Measurements from ENCODE around the gene FAM20C. TPM values are rescaled to one million over a fixed set of nuclear protein-coding genes. Genes with fewer than 3 reads are reported as not detected.

FAM20C gene
- polyA plus RNA-seq, 3 donors, result 66.1 to 85.7 (median 66.3) TPM

DNA sequence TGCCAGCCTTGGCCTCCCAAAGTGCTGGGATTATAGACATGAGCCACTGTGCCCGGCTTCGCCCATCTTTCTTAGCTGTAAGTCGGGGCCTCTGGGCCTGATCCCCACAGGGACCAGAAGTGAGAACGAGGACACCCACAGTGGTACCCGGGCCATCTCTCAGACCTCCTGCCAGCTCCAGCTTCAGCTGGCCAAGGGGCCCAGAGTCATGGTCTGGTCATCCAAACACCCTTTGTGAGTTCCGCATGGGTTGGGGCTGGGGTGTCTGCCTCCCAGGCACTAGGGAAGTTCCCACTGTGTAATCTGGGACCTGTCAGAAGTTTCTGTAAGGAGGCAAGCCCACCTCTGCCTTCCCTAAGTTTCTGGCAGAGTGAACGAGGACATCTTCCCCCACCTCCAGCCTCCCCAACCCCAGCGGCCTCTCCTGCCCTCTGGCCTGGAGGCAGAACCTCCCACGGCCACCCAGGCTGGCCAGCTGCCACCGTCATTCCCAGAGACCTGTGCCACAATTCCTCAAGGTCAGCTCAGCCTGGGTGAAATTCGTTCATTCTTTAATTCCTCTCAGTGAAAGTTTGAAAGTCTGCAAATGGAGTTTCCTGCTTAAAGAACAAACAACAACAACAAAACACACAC, 78.1 kb downstream of the FAM20C start:
- DNase-seq (ENCODE audit: extremely low read depth in 1 of 11, low read depth in 9 of 11, low spot score in 4 of 11), result no peak

DNA sequence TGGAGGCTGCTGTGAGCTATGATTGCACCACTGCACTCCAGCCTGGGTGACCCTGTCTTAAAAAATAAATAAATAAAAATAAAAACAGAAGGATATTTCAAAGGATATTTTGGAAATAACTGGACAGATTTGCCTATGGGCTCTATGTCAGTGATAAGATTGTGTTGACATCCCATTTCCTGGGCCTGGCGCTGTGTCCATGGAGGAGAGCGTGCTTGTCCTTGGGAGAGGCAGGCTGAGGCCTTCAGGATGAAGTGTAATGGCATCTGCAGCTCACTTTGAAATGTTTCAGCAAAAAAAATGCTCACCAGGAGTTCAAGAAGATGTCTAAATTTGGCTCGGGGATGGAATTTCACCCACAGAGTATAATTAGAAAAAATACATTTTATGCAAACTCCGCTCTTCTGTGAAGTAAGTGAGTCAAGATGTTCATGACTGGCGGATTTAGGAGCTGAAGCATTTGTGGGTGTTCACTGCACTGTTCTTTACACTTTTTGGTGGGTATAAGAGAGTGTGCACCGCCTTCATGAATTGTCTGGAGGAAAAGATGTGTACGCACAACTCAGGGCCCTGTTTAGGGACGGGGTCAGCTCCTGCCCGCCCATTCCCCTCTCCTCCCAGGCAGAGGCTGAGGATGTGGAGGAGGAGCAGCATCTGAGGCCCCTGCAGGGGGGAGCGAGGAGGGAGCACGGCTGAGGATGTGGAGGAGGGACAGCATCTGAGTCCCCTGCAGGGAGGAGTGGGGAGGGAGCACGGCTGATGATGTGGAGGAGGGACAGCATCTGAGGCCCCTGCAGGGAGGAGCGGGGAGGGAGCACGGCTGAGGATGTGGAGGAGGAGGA, 79.1 kb downstream of the FAM20C start:
- DNase-seq (ENCODE audit: extremely low read depth in 1 of 11, low read depth in 9 of 11, low spot score in 4 of 11), result no peak

DNA sequence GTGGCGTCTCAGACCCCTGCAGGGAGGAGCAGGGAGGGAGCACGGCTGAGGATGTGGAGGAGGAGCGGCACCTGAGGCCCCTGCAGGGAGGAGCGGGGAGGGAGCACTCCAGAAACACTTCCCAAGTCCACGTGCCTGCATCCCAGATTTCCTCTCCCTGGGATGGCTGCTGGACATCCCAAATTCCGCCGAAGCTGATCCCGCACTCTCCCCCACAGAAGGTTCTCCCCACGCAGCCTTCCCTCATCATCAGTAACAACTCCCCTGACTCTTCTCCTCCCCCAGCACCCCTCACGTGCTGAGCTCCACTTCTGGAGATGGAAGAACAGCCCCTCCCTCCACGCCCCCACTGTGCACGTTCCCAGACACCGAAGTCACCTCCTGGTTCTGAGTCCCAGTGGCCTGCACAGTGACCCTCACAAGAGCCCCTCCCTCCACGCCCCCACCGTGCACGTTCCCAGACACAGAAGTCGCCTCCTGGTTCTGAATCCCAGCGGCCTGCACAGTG, 79.8 kb downstream of the FAM20C start:
- no peak for DNase-seq (ENCODE audit: extremely low read depth in 1 of 11, low read depth in 9 of 11, low spot score in 4 of 11)

- DNase-seq (ENCODE audit: extremely low read depth in 1 of 11, low read depth in 9 of 11, low spot score in 4 of 11), result no peak
These were observed 80.3 kb downstream of the FAM20C start for GRCh38 chr7:272631-273030.

DNA sequence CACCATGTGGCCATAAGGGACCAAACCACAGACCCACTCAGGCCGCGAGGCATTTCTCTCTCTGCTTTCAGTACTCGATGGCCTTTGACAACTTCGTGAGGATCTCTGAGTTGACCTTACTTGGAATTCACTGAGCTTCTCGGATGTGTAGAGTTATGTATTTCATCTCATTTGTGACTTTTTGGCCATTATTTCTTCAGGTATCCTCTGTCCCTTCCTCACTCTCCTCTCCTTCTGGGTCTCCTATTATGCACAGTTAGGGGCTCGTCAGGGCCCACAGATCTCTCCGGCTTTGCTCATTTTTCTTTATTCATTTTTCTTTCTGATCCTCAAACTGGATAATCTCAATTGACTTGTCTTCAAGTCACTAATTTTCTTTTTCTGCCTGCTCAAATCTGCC, 81.0 kb downstream of the FAM20C start:
- no peak for DNase-seq (ENCODE audit: extremely low read depth in 1 of 11, low read depth in 9 of 11, low spot score in 4 of 11)

- DNase-seq (ENCODE audit: extremely low read depth in 1 of 11, low read depth in 9 of 11, low spot score in 4 of 11), result no peak
These were observed 81.9 kb downstream of the FAM20C start for GRCh38 chr7:274266-274665.

DNA sequence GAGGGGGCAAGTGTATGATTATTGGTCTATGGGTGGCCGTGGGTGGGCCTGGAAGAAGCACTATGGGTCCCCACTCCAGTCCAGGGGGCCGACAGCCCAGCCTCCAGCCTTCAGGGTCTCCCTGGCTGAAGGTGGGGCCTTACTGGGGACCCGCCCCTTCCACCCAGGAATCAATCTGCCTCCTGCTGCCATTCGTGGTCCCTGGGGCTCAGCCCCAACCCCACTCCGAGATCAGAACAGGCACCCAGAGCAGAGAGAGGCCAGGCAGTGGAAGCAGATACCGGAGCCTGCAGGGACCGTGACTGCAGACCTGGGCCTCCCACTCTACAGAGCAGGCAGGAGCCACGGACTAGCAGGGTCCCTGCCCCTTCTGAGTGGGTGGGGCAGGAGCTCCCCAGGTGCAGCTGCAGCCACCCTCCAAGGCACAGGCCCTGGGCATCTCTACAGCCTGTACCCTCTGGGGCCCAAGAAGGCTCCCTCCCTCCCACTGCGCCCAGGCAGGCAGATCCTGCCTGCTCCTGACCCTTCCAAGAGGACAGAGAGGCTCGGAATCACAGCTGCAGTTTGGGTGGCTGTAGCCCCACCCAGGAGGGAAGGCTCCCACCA, 84.0 kb downstream of the FAM20C start:
- no peak for DNase-seq (ENCODE audit: extremely low read depth in 1 of 11, low read depth in 9 of 11, low spot score in 4 of 11)

DNA sequence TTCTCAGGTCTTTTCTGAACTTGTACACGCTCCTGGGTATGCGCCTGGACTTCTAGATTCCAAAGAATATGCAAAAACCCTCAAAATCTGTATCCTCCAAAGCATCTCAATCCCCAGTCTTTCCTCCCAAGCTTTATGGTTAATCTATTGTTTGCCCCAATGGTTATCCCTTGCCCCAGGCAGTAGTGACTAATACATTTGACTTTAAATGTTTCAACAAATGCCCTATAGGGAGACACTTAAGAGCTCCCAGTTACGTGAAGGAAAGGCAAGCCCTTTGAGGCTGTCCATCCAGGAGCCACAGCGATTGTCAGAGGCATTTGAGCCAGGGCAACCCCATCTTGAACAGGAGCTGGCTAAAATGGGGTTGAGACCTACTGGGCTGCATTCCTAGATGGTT, 84.9 kb downstream of the FAM20C start:
- no peak for DNase-seq (ENCODE audit: extremely low read depth in 1 of 11, low read depth in 9 of 11, low spot score in 4 of 11)

- DNase-seq (ENCODE audit: extremely low read depth in 1 of 11, low read depth in 9 of 11, low spot score in 4 of 11), result no peak
These were observed 85.7 kb downstream of the FAM20C start for GRCh38 chr7:278081-278480.

DNA sequence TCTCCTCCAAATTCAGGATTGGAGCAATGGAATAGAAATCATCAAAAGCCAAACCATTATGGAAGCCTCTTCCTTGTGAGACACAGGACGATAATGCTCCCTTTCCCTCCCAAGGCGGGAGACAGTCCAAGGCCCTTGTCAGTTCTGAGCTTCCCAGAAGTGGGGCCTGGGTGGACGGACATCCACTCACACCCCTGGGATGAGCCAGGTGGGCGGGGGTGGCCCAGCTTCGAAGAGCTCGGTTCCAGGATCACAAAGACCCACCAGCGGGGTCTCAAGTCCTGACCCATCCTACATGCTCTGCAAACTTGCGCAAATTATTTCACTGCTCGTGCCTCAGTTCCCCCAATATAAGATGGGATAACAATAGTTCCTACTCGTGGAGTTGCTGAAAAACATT, 87.5 kb downstream of the FAM20C start:
- no peak for DNase-seq (ENCODE audit: extremely low read depth in 1 of 11, low read depth in 9 of 11, low spot score in 4 of 11)

DNA sequence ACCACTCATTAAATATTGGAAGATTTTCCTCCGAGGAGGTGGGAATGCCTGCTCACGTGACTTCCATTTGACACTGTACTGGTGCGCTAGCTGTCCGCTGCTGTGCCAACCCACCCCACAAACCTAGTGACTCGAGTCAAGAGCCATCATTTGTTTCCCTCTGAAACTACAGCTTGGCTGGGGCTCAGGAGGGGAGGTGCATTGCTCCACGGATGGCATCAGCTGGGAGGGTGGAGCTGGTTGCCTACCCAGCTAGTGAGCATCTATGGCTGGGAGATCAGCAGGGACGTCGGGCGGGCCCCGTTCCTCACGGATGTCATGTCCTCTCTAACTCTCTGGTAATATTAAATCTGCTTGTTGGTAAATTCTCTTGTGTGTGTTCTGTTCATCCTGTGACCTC, 88.1 kb downstream of the FAM20C start:
- no peak for DNase-seq (ENCODE audit: extremely low read depth in 1 of 11, low read depth in 9 of 11, low spot score in 4 of 11)

GRCh38 chr7:281637-282036, 89.3 kb downstream of the FAM20C start:
- no peak for DNase-seq (ENCODE audit: extremely low read depth in 1 of 11, low read depth in 9 of 11, low spot score in 4 of 11)

DNA sequence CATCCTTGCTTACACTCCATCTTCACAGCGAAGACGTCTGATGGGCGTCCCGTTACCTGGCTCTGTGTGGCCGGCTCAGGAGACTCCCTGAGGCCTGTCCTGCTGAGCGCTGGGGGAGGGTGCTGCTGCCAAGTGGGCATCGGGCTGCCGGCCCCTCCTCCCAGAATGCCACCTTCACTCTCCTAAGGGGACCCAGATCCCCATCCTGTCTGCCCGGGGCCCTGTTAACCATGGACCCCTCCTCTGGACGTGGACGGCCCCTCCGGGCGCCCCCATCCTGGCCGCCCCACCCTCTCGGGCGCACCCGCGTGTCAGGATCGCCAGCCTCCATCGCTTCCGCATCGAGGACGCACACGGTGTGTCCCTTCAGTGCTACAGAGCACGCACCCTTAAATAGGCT, 90.2 kb downstream of the FAM20C start:
- no peak for DNase-seq (ENCODE audit: extremely low read depth in 1 of 11, low read depth in 9 of 11, low spot score in 4 of 11)

- no peak for DNase-seq (ENCODE audit: extremely low read depth in 1 of 11, low read depth in 9 of 11, low spot score in 4 of 11)
These were observed 92.7 kb downstream of the FAM20C start for GRCh38 chr7:284762-285722.

DNA sequence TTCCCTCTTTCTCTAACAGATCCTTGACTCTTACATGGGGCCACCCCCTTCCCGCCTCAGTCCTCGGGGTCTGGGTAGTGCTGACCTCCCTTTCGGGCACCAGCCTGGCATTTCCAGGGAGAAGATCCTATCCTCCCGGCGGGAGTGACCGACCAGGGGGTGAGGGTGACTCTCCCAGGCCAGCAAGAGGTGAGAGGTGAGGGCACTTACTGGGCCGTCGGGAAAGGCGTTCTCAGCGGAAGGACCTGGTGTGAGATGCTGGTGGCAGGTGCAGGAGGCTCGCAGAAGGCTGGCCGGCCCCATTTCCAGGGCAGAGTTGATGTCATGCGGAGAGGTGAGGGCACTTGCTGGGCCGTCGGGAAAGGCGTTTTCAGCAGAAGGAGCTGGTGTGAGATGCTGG, 93.4 kb downstream of the FAM20C start:
- no peak for DNase-seq (ENCODE audit: extremely low read depth in 1 of 11, low read depth in 9 of 11, low spot score in 4 of 11)

GRCh38 chr7:286266-286665, 93.9 kb downstream of the FAM20C start:
- no peak for DNase-seq (ENCODE audit: extremely low read depth in 1 of 11, low read depth in 9 of 11, low spot score in 4 of 11)

DNA sequence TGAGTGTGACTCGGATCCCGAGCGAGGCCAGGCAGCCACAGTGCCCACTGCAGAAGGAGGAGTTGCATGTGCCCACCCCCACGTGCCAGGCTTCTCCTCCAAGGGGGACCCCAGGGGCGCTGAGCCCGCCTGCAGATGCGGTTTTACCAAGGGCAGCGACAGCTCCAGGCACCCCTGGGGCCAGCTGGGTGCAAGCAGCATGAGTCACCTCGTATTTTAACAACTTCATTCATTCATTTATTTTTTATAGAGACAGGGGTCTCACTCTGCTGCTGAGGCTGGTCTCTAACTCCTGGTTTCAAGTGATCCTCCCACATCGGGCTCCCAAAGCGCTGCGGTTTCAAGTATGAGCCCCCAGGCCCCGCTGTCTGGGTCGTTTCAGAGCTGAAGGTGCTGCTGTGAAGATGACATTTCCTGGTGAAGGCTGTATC, 96.3 kb downstream of the FAM20C start:
- no peak for DNase-seq (ENCODE audit: extremely low read depth in 1 of 11, low read depth in 9 of 11, low spot score in 4 of 11)

- no peak for DNase-seq (ENCODE audit: extremely low read depth in 1 of 11, low read depth in 9 of 11, low spot score in 4 of 11)
These were observed 96.9 kb downstream of the FAM20C start for GRCh38 chr7:289209-289755.
